NCI-H82 treated with DMSO at 0.1 percent for 48 hours (cell line): ENCODE measurements around the gene MUS81.
"Not testable (repeated sequence)": the region's sequence is repeated elsewhere in the genome, so short reads cannot be mapped to it uniquely, and the experiment has no call there.

Source experiments
- DNase-seq: peaks from one replicate; lab custom pipeline; 2025; ENCODE audit not compliant: unreplicated experiment; lab: John Stamatoyannopoulos, UW

The MUS81 gene

DNA sequence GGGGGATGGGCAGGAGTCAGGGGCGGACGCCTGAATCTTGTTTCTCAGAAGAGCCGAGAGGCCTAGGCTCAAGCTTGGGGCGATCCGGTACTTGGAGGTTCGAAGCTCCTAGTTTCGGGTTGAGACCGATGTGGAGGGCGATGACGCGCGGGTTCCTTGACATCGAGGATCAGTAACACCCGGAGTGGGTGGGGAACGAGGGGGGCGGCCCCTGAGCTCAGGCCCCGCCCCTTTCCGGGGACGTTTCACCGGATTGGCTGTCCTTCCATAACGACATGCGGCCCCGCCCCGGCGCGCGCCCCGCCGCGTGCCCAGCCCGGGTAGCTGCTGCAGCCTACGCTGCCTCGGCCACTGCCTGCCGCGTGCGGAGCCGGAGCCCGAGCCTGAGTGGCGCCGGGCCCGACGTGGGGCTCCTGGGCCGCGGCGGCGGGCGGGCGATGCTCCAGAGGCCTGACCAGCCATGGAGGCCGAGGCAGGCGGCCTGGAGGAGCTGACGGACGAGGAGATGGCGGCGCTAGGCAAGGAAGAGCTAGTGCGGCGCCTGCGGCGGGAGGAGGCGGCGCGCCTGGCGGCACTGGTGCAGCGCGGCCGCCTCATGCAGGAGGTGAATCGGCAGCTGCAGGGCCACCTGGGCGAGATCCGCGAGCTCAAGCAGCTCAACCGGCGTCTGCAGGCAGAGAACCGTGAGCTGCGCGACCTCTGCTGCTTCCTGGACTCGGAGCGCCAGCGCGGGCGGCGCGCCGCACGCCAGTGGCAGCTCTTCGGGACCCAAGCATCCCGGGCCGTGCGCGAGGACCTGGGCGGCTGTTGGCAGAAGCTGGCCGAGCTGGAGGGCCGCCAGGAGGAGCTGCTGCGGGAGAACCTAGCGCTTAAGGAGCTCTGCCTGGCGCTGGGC lies 30.3 kb downstream of the MUS81 start, which contains the start of gene CCDC85B:
CCDC85B (plus strand) TSS at position 350 of the 895 bp plus-strand sequence; CDS start at position 461, 111 bp downstream.
- DNase-seq = peak; percentile 75

DNA sequence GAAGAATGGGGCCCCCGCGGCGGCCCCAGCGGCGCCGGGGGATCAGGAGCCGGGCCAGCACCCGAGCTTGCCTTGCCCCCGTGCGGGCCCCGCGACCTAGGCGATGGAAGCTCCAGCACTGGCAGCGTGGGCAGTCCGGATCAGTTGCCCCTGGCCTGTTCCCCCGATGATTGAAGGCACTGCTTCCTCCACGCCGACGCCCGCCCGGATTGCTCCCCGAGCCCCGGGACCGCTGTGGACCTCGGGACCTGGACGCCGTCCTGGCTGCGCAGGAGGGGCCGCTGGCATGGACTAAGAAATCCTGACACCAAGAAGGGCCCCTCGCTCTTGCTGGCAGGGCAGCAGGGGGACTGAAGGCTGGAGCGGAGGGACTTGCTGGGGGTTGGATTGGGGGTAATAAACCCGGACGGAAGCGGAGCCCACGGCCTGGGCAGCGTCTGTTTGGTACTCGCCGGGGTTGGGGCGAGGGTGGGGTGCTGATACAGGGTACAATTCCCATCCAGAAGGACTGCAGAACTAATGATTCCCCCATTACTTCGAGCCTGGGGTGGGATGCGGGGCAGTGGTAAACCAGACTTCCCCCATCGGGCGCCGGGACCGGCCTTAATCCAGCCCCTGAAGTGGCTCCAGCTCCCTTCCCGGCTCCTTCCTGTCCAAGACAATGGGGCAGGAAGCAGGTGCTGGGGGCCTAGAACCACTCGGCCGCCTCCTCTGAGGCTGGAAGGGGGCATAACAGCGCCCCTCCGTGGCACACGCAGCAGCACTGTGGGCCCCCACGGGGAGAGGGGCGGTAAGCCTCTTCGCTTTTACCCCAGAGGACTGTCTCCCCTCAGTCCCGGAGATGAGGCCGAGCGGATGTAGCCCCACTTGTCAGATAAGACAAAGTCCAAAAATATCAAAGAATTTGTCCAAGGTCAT lies 31.2 kb downstream of the MUS81 start:
- no peak for DNase-seq

DNA sequence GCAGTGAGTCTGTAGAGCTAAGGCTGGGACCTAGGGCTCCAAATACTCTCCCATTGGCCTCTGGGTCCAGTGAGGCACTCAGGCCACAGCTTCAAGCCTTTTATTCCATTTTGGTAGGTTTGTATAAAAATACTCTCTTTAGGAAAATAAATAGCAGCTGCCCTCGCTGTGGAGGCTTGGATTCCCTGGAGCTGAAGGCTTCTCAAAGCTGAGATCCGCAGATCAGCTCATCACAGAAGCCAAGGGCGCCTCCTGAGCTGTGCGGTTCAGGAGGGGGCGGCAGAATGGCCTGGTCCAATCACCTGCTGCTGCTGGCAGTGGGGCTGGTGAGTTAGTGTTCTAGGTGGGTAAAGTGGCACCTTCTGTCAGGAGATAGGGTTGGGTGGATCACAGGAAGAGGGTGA lies 31.9 kb downstream of the MUS81 start:
- not testable (repeated sequence) for DNase-seq

GRCh38 chr11:65892661-65893317 lies 32.6 kb downstream of the MUS81 start:
- DNase-seq = no peak

- no peak for DNase-seq
These were observed 33.9 kb downstream of the MUS81 start for GRCh38 chr11:65894034-65894591.

- DNase-seq = no peak
These were observed 35.3 kb downstream of the MUS81 start for GRCh38 chr11:65895482-65895981.

- DNase-seq = no peak
These were observed 36.1 kb downstream of the MUS81 start for GRCh38 chr11:65896034-65896999.

DNA sequence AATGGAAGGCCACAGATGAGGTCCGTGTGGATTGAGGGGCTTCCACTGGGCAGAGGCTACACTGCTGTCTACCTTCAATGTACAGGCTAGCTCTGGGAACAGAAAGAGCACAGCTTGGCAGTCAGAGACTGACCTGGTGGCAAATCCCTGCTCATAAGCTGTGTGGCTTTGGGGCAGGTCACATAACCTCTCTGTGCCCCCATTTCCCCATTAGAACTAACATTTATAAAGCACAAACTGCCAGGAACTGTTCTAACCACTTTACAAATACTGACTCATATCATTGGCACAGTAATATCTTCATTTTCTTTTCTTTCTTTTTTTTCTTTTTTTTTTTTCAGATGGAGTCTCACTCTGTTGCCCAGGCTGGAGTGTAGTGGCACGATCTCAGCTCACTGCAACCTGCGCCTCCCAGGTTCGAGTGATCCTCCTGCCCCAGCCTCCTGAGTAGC lies 36.8 kb downstream of the MUS81 start:
- DNase-seq = no peak

DNA sequence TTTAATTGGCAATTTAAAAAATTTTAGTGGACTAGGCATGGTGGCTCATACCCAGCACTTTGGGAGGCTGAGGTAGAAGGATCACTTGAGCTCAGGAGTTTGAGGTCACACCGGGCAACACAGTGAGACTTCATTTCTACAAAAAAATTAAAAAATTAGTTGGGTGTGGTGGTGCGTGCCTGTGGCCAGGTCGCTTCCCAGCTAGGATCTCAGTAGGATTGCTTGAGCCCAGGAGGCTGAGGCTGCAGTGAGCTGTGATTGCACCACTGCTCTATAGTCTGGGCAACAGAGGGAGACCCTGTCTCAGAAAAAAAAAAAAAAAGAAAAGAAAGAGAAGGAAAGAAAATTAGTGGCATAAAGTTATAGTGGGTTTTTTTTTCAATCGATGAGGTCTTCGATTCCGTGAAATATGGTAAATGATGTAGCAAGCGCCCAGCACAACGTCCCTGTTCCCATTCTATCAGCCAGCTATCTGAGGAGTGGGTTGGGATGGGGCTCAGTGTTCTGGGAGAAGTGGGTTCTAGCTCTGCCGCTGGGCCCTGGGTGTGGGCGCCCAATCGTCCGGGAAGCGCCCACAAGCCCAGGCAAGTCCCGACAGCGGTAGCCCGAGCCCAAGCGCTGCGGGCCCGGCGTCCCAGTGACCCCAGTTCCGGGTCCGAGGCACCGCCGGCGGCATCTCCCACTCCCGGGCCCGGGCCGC lies 38.6 kb downstream of the MUS81 start:
- DNase-seq = no peak

DNA sequence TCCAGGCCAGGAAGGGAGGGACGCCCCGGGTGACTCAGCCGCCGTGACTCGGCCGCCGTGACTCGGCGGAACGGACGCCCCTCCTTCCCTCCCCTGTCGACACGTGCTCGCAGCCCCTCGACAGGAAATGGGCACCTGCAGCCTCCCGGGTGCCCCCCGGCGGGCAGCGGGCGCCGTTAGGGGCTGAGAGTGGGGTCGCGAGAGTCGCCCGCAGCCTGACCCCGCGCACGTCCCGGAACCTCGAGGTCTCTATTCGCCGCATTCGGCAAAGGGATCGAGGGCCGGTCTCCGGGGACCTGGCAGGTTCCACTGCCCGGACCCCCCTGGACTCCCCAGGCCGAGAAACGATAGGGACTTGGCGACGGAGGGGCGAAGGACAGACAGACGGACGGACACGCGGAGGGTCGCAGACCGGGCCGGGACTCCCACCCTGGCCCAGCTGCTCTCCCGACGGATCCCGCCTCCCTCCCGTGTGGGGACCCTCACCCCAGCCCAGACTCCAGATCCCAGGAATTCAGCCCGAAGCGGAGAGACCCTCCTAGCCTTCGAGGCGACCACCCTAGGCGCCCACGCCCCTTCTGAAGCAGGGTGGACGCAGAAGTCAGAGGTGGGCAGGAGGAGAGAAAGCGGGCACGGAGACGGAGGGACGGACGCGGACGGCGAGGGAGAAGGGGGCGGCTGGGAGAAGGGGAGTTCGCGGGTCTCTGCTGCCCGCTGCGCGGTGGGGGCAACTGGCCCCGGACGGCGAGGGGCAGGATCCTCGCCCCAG lies 39.3 kb downstream of the MUS81 start:
- DNase-seq = no peak

GRCh38 chr11:65900125-65900898 lies 40.1 kb downstream of the MUS81 start, which contains the start of gene FOSL1:
Gene FOSL1, minus strand, starts transcription at chr11:65900388. Its CDS starts 49 bp downstream, at chr11:65900339.
- no peak for DNase-seq

DNA sequence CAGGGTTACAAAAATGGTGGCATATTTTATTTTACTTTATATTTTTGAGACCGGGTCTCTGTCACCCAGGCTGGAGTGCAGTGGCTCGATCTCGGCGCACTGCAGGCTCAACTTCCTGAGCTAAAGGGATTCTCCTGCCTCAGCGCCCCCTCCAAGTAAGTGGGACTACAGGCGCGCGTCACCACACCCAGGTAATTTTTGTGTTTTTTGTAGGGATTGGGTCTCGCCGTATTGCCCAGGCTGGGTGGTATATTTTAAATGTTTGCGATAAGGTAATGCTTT lies 40.6 kb downstream of the MUS81 start:
- no peak for DNase-seq

DNA sequence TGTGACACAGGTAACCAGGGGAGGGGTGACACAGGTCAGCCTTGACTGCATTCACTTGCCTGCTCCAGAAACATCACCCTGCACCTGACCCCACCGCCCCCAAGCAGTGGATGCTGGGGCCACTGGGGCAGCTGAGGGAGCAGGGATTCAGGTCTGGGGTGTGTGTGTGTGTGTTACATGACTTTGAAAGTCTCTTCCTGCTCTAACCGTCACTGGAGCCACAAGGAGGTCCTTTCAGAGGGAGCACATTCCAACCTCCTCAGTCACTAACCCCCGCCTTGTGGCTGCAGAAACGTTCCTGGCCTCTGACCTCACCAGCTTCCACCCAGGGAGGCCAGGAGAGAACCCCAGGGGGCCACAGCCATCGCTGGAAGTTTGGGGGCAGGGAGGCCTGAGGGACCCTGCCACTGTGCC lies 42.8 kb downstream of the MUS81 start:
- DNase-seq = no peak

- DNase-seq = no peak
These were observed 43.5 kb downstream of the MUS81 start for GRCh38 chr11:65903715-65904114.

DNA sequence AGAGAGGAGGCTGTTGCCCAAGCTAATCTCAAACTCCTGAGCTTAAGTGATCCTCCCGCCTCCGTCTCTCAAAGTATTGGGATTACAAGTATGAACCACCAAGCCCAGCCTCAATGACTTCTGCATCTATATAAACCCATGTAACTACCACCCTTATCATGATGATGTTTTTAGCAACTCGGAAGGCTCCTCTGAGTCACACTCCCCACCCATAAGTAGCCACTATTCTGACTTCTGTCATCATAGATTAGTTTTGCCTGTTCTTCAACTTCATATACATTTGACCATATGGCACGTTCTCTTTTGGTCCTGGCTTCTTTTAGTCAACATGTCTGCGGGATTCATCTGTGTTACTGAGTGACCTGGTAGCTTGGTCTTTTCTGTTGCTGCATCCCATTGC lies 46.4 kb downstream of the MUS81 start:
- DNase-seq = no peak

DNA sequence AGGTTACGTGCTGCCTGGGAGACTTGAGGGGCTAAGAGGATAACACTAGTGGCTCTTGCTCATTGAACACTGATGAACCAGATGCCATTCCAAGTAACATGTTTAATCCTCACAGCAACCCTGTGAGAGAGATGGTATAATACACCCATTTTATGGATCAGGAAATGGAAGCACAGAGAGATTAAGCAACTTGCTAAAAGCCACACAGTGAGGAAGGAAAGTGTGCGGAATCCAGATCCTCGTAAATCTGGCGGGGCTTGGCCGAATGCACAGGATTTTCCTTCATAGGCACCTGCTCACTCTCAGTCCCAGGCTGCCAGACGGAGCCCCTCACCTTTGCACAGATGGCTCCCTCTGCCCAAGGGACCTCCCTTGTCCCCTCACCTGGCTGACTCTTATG lies 47.6 kb downstream of the MUS81 start:
- DNase-seq = no peak
